ENCODE measurements around the gene ANKRA2.

Gene ANKRA2

GRCh38 chr5:73565139-73565968 is at the start of gene ANKRA2, which contains the start of gene UTP15:
TSS of gene ANKRA2 (minus strand) at chr5:73565639. CDS start at chr5:73562881, 2,758 bp downstream.
TSS of gene UTP15 (plus strand) at chr5:73565743. CDS start at chr5:73567345, 1,602 bp downstream.
- DNase-seq = peak; percentile 94 to 96

GRCh38 chr5:73615085-73615484 is 49.6 kb upstream of the ANKRA2 start:
- no peak for DNase-seq

DNA sequence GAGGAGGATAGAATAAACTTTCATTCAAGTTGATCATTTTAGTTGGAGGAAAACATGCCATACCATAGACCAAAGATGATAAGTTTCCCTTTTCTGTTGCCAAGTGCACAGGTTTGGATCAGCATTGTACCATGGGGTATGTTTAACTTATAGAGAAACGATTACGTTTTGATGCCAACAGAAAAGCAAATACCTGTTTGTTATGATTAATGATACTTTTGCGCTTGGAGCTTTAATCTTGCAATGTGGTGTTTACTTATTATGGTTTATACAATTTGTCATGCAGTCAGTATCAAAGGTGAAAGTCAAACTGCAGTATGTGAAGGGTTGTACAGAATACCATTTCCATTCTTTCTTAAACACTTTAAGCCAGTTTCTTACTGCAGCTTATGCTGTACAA is 47.4 kb upstream of the ANKRA2 start:
- DNase-seq = no peak

GRCh38 chr5:73607228-73607627 is 41.8 kb upstream of the ANKRA2 start:
- no peak for DNase-seq

- no peak for DNase-seq
These were observed 40.8 kb upstream of the ANKRA2 start for GRCh38 chr5:73606206-73606753.

GRCh38 chr5:73605223-73606087 is 40.0 kb upstream of the ANKRA2 start:
- no peak for DNase-seq

DNA sequence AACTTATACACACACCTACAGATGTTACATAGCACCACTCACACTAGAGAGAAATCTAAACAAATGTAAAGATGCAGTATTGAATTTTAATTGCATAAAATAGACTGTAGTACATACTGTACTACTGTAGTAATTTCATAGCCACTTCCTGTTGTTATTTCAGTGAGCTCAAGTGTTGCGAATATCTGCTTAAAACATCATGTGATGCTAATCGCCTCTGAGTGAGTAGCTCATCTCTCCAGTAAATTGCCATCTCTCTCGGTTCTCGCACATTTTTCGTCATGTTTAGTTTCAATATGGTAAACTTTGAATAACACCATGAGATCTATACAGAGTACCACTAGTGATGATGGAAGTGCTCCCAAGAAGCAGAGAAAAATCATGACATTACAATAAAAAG is 38.6 kb upstream of the ANKRA2 start:
- DNase-seq = no peak

GRCh38 chr5:73599380-73599779 is 33.9 kb upstream of the ANKRA2 start:
- DNase-seq = no peak

DNA sequence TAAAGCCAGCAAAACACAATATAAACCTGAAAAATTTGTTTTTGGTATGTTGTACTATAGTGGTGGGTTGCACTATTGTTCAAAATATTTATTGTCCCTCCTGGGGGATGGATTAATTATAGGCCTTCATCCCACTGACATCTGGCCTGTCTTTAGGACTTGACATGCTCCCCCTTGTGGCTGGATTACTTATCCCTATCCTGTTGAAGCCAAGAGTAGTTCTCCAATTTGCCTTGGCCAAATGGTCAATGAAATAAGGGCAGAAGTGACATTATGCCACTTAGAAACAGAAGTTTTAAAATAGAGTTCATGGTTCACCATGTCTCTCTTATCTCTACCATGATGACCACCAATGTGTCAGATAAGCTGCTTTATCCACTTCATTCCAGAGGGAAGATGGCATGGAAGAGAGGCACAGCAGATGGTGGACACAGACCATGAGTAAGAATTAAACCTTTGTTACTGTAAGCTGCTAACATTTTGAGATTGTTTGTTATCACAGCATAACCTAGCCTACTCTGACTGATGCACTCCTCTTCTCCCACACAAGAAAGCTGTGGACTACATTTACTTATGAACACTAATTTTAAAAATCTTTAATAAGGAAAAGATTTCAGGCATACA is 31.4 kb upstream of the ANKRA2 start:
- DNase-seq = peak; percentile 48 to 75

DNA sequence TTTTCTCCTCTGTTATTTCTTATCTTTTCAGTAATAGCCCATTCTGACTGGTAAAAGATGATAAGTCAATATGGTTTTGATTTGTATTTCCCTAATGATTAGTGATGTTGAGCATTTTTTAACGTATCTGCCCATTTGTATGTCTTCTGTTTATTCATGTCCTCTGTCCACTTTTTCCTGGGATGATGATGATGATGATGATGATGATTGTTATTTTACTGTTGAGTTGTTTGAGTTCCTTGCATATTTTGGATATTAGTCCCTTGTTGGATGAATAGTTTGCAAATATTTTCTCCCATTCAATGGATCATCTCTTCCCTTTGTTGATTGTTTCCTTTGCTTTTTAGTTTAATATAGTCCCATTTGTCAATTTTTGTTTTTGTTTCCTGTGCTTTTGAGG is 27.1 kb upstream of the ANKRA2 start:
- DNase-seq = no peak

DNA sequence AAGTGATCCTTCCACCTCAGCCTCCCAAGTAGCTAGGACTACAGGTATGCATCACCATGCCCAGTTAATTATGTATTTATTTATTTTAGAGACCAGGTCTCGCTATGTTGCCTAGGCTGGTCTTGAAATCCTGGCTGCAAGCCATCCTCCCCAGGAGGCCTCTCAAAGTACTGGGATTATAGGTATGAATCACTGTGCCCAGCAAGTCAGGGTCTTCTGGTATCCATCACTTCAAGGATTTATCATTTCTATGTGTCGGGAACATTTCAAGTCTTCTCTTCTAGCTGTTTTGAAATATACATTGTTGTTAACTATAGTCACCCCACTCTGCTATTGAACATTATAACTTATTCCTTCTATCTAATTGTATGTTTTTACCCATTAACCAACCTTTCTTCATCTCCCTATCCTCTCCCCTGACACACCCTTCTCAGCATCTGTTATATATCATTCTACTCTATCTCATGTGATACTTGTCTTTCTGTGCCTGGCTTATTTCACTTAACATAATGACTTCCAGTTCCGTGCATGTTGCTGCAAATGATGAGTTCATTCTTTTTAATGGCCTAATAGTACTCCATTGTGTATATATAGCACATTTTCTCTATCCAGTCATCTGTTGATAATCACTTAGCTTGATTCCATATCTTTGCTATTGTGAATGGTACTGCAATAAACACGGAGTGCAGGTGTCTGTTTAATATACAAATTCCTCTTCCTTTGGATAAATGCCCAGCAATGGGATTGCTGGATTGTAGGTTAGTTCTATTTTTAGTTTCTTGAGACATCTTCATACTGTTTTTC is 26.5 kb upstream of the ANKRA2 start:
- DNase-seq = no peak

- DNase-seq = peak; percentile 50 to 69
These were observed 25.8 kb upstream of the ANKRA2 start for GRCh38 chr5:73591102-73591695.

DNA sequence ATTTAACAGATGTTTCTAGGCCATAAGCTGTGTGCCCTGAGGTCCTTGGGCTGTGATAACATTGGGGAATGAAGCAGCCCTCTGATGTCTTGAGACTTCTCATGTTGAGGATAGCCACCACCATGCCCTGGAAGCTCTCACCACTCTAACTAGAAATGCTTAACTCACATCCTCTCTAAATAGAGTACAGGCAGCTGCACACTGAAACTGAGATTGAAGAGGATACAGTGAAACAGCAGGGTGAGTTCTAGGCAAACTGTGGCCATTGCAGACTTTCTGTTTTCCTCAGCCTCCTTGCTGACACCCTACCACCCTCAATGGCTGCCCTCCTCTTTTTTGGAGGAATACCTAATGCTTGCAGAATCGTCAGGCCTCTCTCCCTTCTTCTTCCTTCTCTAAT is 22.5 kb upstream of the ANKRA2 start:
- DNase-seq = no peak

GRCh38 chr5:73582285-73583145 is 17.1 kb upstream of the ANKRA2 start:
- no peak for DNase-seq

- DNase-seq = no peak
These were observed 619 bp upstream of the ANKRA2 start for GRCh38 chr5:73565969-73566547.

GRCh38 chr5:73564675-73565074 is 764 bp downstream of the ANKRA2 start:
- no peak for DNase-seq

GRCh38 chr5:73564018-73564417 is 1.4 kb downstream of the ANKRA2 start:
- DNase-seq = no peak

GRCh38 chr5:73558950-73559349 is 6.5 kb downstream of the ANKRA2 start:
- DNase-seq = no peak

DNA sequence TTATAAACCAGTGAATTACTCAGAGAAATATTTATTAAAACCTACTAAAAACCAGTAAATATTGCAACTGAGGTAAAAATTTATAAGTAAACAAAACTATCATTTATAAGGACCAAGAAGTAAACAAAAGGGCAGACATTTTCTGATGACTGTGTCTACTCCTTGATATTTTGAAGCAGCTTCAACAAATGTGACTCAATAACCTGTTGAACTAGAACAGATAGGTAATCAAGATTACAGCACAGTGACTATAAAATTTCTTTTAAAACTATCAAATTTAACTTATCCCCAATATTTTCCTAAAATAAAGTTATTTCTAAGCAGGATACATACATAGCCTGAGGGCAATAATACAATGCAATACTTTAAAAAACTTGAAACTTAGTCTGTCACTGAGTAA is 12.8 kb downstream of the ANKRA2 start:
- DNase-seq = no peak

DNA sequence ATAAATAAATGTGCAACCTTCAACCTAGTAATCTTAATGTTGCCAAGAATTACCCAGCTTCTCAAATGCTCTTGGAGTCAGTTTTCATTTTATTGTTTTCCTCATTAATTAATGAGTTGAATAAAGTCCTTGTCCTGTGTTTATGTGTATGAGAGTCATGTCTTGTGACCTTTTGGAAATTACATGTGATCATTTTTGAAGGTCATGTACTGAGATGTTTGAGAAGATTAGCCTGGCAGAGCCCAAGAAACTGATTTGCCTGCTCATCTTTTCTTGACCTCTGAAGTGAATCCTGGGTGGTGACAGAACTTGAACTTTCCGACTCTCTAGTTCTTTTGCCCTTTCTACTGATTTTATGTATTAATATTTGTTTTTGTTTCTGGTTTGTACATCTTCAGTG is 15.4 kb downstream of the ANKRA2 start:
- no peak for DNase-seq

Data from SHP77 (cell line).